ENCODE measurements around the gene SLC26A8. TPM values are rescaled to one million over a fixed set of nuclear protein-coding genes. Genes with fewer than 3 reads are reported as not detected.
A peak's percentile ranks its signal among the peaks of the same experiment; 100 is the strongest.

SLC26A8 gene
- total RNA-seq, 1 experiment from 2014 or later = 0.09 TPM

DNA sequence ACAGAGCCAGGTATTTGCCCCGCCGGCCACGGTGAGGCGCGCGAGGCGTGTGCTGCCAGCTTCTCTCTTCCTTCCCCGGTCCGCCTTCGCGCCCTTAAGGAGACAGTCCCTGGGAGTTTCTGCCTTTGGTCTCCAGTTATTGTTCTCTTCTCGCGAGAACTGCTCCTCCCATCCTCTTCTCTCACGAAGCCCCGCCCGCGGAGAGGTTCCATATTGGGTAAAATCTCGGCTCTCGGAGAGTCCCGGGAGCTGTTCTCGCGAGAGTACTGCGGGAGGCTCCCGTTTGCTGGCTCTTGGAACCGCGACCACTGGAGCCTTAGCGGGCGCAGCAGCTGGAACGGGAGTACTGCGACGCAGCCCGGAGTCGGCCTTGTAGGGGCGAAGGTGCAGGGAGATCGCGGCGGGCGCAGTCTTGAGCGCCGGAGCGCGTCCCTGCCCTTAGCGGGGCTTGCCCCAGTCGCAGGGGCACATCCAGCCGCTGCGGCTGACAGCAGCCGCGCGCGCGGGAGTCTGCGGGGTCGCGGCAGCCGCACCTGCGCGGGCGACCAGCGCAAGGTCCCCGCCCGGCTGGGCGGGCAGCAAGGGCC lies 3.2 kb upstream of the SLC26A8 start, which contains the start of gene MAPK14:
TSS of gene MAPK14 (plus strand) at position 308 of the 587 bp plus-strand sequence. CDS start 350 bp downstream, outside the sequence.
- peak within 1 kb of the TSS in 2 of 3 experiments; percentile 70 to 89; a peak in 2 of 7 replicates for H3K27ac Mint-ChIP-seq
- no peaks in the 10 kb centered on the region for H3K9me3 Mint-ChIP-seq
- Histone ChIP-seq H4K91ac (ENCODE audit: insufficient read length, low read depth, low read length) (no peak within 1 kb of the TSS), H2BK20ac (ENCODE audit: low read depth, low read length, poor library complexity, severe bottlenecking) (no peak within 1 kb of the TSS), H3K4me2 (ENCODE audit: insufficient read depth, insufficient read length, low read length) (peak within 1 kb of the TSS; percentile 93), H3K9me3 (ENCODE audit: control insufficient read depth, low read depth, low read length) (no peaks in the 10 kb centered on the region), H3K9ac (ENCODE audit: extremely low read depth, insufficient read length, low read length) (peak within 1 kb of the TSS; percentile 59), H3T11ph (ENCODE audit: low read length) (no peak within 1 kb of the TSS), H3K18ac (ENCODE audit: insufficient read length, low read depth, low read length) (no peak within 1 kb of the TSS), H4K20me1 (ENCODE audit: control insufficient read depth, insufficient read depth, insufficient read length) (no peaks in the 10 kb centered on the region), H4K5ac (ENCODE audit: insufficient read length, low read depth, low read length) (no peak within 1 kb of the TSS), H3K14ac (ENCODE audit: insufficient read depth, low read length) (peak within 1 kb of the TSS; percentile 14; the same call in 1 of the 2 replicates), H2BK12ac (ENCODE audit: insufficient read length, low read depth, low read length) (no peak within 1 kb of the TSS), H3K4ac (ENCODE audit: low read depth, low read length) (no peak within 1 kb of the TSS), H4K8ac (replicated peaks; ENCODE audit: insufficient read length, low read depth, low read length) (no peak within 1 kb of the TSS), H3K27me3 (ENCODE audit: insufficient read depth, low read length) (no peaks in the 10 kb centered on the region), H3K56ac (ENCODE audit: insufficient read length, low read depth, low read length) (no peak within 1 kb of the TSS), H2BK5ac (ENCODE audit: insufficient read length, low read length) (no peak within 1 kb of the TSS), H3K79me1 (ENCODE audit: insufficient read depth, low read depth, low read length, poor library complexity, severe bottlenecking) (no peaks in the 10 kb centered on the region), H3K79me2 (ENCODE audit: insufficient read depth, low read length) (peaks cover 10% of the 10 kb centered on the region; the same call in 1 of the 2 replicates), H2BK120ac (ENCODE audit: low read depth, low read length, poor library complexity, severe bottlenecking) (no peak within 1 kb of the TSS), H3K4me1 (ENCODE audit: insufficient read depth, low read length) (peaks cover 2% of the 10 kb centered on the region; the same call in 1 of the 2 replicates), H3K27ac (ENCODE audit: insufficient read length, low read depth, low read length) (no peak within 1 kb of the TSS), H3K23me2 (ENCODE audit: insufficient read length, low read depth, low read length, poor library complexity, severe bottlenecking) (peaks cover 8% of the 10 kb centered on the region), H2AFZ (ENCODE audit: low read length) (no peak within 1 kb of the TSS), H3K23ac (ENCODE audit: insufficient read length, low read depth, low read length) (no peak within 1 kb of the TSS), H2AK5ac (ENCODE audit: insufficient read length, low read length) (no peak within 1 kb of the TSS), H2BK15ac (ENCODE audit: low read depth, low read length) (no peak within 1 kb of the TSS)
- peak within 1 kb of the TSS; percentile 86 to 95 for H3K4me3 Mint-ChIP-seq
- peaks cover 3% of the 10 kb centered on the region; the same call in 1 of the 2 replicates for H3K27me3 Mint-ChIP-seq (ENCODE audit: low read depth)
- peaks cover 0 to 3% (median 0%) of the 10 kb centered on the region in 3 experiments; a peak in 2 of 7 replicates for H3K36me3 Mint-ChIP-seq (ENCODE audit: insufficient read depth in 1 of 3, low read depth in 3 of 3)
- peaks cover 43% of the 10 kb centered on the region in 2 experiments for H3K4me1 Mint-ChIP-seq
- DNase-seq = peak; percentile 99
- no CpG with 5 or more reads among the region's 62 CpGs for WGBS (ENCODE audit: extremely low coverage, insufficient read length, low lambda C conversion rate)
- TF ChIP-seq, protein P1, sequence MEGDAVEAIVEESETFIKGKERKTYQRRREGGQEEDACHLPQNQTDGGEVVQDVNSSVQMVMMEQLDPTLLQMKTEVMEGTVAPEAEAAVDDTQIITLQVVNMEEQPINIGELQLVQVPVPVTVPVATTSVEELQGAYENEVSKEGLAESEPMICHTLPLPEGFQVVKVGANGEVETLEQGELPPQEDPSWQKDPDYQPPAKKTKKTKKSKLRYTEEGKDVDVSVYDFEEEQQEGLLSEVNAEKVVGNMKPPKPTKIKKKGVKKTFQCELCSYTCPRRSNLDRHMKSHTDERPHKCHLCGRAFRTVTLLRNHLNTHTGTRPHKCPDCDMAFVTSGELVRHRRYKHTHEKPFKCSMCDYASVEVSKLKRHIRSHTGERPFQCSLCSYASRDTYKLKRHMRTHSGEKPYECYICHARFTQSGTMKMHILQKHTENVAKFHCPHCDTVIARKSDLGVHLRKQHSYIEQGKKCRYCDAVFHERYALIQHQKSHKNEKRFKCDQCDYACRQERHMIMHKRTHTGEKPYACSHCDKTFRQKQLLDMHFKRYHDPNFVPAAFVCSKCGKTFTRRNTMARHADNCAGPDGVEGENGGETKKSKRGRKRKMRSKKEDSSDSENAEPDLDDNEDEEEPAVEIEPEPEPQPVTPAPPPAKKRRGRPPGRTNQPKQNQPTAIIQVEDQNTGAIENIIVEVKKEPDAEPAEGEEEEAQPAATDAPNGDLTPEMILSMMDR (conservative IDR thresholded peaks at IDR 0.05) = peak; percentile 84
